ENCODE results near the gene ADCK1. TPM values are rescaled to one million over a fixed set of nuclear protein-coding genes. Genes with fewer than 3 reads are reported as not detected.

Gene ADCK1
- total and polyA plus RNA-seq, 8 donors = 0.58 to 39.1 (median 4.0) TPM

DNA sequence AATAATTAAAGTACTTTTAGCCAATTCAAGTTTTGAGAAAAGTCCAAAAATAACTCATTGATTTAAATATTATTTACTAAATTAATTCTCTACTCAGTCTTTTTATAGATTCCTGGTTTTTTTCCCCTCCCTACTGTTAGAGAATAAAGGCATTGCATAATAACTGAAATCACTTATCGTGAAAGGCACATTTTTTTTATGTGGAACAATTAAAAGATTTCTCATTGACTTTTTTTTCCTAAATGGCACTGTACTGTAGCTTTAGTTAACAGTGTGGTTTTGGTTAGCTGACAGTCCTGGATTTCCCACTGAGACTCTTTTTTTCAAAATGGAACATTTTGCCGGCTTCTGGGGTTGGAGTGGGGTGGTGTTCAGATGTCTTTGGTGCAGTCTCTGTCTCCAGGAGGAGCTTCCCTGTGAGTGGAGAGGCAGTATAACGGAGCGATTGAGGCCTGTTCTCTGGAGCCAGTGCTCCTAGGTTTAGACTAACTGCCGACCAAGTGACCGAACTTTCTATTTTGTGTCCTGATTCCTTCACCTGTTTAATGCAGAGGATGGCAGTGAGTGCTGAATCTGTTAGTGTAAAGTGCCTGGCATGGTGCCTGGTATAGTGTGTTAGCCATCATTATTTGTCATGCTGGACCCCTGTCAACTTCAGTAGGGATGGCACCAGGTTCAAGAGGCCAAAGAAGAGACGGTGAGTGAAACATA lies 117.7 kb downstream of the ADCK1 start:
- no peaks in the 10 kb centered on the region for H3K27me3 ChIP-seq
- DNase-seq = no peak
- H3K4me1 ChIP-seq = no peaks in the 10 kb centered on the region
- 79 to 89% (median 83%) methylated on average over 7 of the region's 7 CpGs for WGBS, 5 donors
- intact Hi-C loops (cut with DNase I; ENCODE audit: low total_unique reads) = no loop called here
- TF ChIP-seq, protein P1, sequence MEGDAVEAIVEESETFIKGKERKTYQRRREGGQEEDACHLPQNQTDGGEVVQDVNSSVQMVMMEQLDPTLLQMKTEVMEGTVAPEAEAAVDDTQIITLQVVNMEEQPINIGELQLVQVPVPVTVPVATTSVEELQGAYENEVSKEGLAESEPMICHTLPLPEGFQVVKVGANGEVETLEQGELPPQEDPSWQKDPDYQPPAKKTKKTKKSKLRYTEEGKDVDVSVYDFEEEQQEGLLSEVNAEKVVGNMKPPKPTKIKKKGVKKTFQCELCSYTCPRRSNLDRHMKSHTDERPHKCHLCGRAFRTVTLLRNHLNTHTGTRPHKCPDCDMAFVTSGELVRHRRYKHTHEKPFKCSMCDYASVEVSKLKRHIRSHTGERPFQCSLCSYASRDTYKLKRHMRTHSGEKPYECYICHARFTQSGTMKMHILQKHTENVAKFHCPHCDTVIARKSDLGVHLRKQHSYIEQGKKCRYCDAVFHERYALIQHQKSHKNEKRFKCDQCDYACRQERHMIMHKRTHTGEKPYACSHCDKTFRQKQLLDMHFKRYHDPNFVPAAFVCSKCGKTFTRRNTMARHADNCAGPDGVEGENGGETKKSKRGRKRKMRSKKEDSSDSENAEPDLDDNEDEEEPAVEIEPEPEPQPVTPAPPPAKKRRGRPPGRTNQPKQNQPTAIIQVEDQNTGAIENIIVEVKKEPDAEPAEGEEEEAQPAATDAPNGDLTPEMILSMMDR (IDR thresholded peaks at IDR 0.05) = no peak
- no peak for TF ChIP-seq POLR2A (IDR thresholded peaks at IDR 0.05)
- no peak for TF ChIP-seq POLR2AphosphoS5 (IDR thresholded peaks at IDR 0.05)
- no peak for TF ChIP-seq EP300 (IDR thresholded peaks at IDR 0.05)
- H3K4me3 ChIP-seq = no peak overlapping the region
- peaks cover 0 to 8% (median 0%) of the 10 kb centered on the region in 4 donors for H3K36me3 ChIP-seq
- peaks cover 0 to 5% (median 0%) of the 10 kb centered on the region in 4 donors for H3K9me3 ChIP-seq
- H3K27ac ChIP-seq = no peak overlapping the region

GRCh38 chr14:77918448-77918847 lies 118.5 kb downstream of the ADCK1 start:
- Histone ChIP-seq H3K9me3 (peaks cover 0 to 5% (median 0%) of the 10 kb centered on the region in 4 donors), H3K36me3 (peaks cover 0 to 8% (median 0%) of the 10 kb centered on the region in 4 donors), H3K4me3 (no peak overlapping the region), H3K4me1 (no peaks in the 10 kb centered on the region), H3K27me3 (no peaks in the 10 kb centered on the region), H3K27ac (no peak overlapping the region)
- no peak for DNase-seq
- intact Hi-C loops (cut with DNase I; ENCODE audit: low total_unique reads) = no loop called here
- TF ChIP-seq POLR2A (IDR thresholded peaks at IDR 0.05) = no peak
- TF ChIP-seq, protein P1 (IDR thresholded peaks at IDR 0.05) = no peak
- TF ChIP-seq EP300 (IDR thresholded peaks at IDR 0.05) = no peak
- TF ChIP-seq POLR2AphosphoS5 (IDR thresholded peaks at IDR 0.05) = no peak
- WGBS, 5 donors = 48 to 59% (median 57%) methylated on average over 2 of the region's 2 CpGs

DNA sequence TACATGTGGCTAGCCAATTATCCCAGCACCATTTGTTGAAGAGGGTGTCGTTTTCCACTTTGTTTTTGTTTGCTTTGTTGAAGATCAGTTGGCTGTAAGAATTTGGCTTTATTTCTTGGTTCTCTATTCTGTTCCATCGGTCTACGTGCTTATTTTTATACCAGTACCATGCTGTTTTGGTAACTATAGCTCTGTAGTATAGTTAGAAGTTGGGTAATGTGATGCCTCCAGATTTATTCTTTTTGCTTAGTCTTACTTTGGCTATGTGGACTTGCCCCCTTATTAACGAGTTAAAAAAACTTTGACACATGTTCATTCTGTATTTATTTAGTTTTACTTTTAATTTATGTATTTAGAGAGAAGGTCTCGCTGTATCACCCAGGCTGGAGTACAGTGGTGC lies 120.4 kb downstream of the ADCK1 start:
- TF ChIP-seq POLR2A (IDR thresholded peaks at IDR 0.05) (no peak), EP300 (IDR thresholded peaks at IDR 0.05) (no peak), POLR2AphosphoS5 (IDR thresholded peaks at IDR 0.05) (no peak)
- TF ChIP-seq, protein P1 (IDR thresholded peaks at IDR 0.05) = no peak
- no peak overlapping the region for H3K27ac ChIP-seq
- no peak overlapping the region for H3K4me3 ChIP-seq
- no peak for DNase-seq
- intact Hi-C loops (cut with DNase I; ENCODE audit: low total_unique reads) = no loop called here
- no peaks in the 10 kb centered on the region for H3K27me3 ChIP-seq
- H3K36me3 ChIP-seq = peaks cover 0 to 11% (median 10%) of the 10 kb centered on the region in 4 donors
- H3K9me3 ChIP-seq = peaks cover 0 to 5% (median 0%) of the 10 kb centered on the region in 4 donors
- H3K4me1 ChIP-seq = no peaks in the 10 kb centered on the region
- 91 to 97% (median 96%) methylated on average over 5 of the region's 5 CpGs for WGBS, 5 donors

DNA sequence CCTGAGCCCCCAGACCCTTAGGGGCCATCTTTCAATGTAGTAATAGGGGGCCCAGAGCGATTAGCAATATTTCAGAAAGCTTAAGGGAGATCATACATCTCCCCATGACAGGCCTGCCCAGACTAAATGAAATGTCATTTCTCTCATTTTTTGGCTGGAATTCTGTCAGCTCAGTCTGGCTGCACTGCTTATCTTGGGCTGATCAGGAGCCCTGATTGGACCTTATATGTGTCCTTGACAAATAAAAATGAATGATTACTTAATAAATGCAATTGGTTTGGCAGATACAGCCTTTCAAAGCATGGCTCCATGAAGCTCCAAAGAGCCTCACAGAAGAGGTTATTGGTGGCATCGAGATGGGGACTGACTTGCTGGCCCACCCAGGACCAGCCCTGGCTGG lies 121.9 kb downstream of the ADCK1 start:
- peaks cover 0 to 25% (median 22%) of the 10 kb centered on the region in 4 donors for H3K36me3 ChIP-seq

More for the DNA sequence above, 121.9 kb downstream of the ADCK1 start:
- Histone ChIP-seq H3K27ac (no peak overlapping the region), H3K4me3 (no peak overlapping the region), H3K9me3 (peaks cover 0 to 5% (median 0%) of the 10 kb centered on the region in 4 donors), H3K4me1 (no peaks in the 10 kb centered on the region), H3K27me3 (no peaks in the 10 kb centered on the region)
- WGBS, 5 donors = 72 to 93% (median 85%) methylated on average over 2 of the region's 2 CpGs
- TF ChIP-seq POLR2AphosphoS5 (IDR thresholded peaks at IDR 0.05) (no peak), POLR2A (IDR thresholded peaks at IDR 0.05) (no peak), EP300 (IDR thresholded peaks at IDR 0.05) (no peak)
- TF ChIP-seq, protein P1 (IDR thresholded peaks at IDR 0.05) = no peak
- intact Hi-C loops (cut with DNase I; ENCODE audit: low total_unique reads) = no loop called here
- DNase-seq = no peak
